CD4-positive, alpha-beta T cell treated with Interleukin-6 for 4 hours (primary cell): Measurements from ENCODE around the gene SLC2A2.
"Not testable (repeated sequence)": the region's sequence is repeated elsewhere in the genome, so short reads cannot be mapped to it uniquely, and the experiment has no call there.

ENCODE experiments used
- DNase-seq: peaks from one replicate; pipeline ENCODE4 v3.0.0-alpha.2; 2020; ENCODE audit warnings: mixed read lengths

SLC2A2 gene

DNA sequence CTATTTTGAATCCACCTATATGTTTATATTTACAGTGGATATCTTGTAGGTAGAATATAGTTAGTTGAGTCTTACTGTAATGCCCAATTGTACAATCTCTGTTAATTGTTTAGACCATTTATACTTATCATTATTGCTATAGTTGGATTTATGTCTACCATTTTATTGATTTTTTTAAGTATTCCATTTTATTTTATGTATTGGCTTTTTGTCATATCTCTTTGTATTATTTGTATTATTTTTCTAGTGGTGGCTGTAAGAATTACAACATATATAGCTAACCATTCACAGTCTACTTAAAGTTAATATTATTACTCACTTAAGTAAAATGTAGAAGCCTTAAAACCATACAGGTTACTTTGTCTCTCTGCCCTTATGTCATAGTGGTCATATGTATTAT lies 46.1 kb downstream of the SLC2A2 start:
- no peak for DNase-seq

DNA sequence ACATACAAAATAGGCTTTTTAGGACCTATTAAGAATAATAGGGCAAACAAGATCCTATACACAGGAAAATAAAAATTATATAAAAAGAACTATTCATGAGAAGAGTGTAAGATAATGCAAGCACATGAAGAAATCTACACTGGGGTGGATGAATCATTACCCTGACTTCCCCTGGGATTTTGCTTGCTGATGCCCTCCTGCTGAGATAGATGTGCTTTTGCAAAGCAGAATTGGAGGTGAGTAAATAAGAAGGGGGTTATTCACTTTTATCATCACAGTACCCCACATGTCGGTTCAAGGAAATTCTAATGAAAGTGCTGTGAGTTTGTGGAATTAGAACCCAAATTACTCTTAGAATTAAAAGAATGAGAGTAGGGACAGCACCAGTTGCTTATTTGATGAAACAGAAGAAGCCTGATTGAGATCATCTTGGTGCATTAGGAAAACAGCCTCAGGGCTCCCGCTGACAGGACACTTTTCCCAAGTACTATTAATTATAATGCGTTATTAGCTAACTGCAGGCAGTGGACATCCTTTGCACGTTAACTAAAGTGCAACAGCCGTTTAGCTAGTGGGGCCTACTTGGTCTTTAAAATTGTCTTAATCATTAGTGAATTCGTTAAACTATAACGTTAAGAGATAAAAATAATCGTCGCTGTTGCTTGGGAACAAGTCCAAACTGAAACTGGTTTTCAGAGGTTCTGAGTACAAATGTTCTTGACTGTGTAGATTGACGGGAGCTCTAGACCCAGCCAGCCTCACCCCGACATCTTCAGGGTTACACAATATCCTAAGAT lies 48.4 kb downstream of the SLC2A2 start:
- DNase-seq: no peak

DNA sequence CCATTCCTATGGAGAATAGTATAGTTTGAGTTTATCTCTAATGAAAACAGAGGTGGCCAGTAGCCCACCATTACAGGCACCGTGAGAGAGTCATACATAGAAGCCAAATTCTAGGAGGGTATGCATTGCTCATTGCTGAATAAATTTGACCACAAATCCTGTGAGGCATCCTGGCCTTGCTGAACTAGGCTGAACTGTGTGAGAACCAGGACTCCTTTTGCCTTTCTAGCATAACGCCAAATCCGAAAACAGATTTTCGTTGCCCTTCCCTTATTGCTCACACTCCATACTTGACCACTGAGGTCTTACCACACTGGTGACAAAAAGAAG lies 50.4 kb downstream of the SLC2A2 start:
- no peak for DNase-seq

DNA sequence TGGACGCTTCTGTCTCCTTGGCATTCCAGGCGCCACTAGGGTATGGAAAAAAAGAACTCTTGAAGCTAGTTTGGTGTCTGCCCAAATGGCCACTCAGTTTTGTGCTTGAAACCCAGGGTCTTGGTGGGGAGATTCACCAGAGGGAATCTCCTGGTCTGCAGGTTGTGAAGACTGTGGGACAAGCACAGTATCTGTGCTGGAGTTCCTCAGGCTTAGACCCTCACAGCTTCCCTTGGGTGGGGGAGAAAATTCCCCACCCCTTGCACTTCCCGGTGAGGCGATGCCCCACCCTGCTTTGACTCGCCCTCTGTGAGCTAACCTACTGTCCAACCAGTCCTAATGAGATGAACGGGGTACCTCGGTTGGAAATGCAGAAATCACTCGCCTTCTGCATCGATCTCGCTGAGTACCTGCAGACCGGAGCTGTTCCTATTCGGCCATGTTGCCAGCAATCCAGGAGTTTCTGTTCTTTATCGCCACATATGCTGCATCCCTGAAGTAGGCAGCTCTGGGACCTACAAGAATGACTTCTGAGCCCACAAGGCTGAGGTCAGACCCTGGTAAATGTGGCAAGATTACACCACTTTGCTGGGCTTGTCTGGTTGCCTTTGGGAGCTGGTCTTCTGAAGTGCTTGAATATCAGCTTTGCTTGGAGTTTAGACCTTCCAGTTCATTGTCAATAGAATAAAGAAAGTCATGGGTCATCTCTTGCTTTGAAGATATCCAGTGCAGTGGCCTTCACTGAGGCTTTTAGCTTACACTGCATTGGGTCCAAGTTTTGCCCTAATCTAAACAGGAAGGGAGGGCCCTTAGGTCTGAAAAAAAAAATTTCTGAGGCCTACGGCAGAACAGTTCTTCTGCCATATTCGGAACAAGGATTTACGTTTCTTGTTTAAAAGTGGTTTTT lies 51.0 kb downstream of the SLC2A2 start:
- DNase-seq: no peak

DNA sequence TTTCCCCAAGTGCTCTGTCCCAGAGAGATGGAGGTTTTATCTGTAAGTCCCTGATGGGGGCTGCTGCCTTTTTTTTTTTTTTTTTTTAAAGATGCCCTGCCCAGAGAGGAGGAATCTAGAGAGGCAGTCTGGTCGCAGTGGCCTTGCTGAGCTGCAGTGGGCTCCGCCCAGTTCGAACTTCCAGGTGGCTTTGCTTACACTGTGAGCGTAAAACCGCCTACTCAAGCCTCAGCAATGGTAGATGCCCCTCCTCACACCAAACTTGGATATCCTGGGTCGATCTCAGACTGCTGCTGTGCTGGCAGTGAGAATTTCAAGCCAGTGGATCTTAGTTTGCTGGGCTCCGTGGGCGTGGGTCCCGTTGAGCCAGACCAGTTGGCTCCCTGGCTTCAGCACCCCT lies 51.6 kb downstream of the SLC2A2 start:
- DNase-seq: no peak

DNA sequence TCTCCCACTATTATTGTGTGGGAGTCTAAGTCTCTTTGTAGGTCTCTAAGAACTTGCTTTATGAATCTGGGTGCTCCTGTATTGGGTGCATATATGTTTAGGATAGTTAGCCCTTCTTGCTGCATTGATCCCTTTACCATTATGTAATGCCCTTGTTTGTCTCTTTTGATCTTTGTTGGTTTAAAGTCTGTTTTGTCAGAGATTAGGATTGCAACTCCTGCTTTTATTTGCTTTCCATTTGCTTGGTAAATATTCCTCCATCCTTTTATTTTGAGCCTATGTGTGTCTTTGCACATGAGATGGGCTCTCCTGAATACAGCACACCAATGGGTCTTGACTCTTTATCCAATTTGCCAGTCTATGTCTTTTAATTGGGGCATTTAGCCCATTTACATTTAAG lies 53.6 kb downstream of the SLC2A2 start:
- DNase-seq: not testable (repeated sequence)

DNA sequence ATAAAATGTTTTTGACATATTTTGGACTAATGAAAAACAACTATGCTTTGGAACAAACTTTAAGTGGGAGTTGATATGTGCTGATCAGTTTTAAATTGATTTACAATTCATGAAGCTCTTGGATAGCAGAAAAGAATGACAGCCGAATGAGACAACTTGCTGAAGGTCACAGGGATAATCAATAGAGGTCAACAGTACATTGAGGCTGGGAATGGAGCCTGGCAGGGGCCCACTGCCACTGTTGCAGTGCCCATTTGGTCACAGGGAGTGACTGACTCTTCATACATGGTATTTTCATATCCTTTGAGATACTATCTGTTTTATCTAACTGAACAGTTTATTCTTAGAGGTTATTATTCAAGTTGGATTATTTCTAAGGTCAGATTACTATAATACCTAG lies 59.4 kb downstream of the SLC2A2 start:
- no peak for DNase-seq

DNA sequence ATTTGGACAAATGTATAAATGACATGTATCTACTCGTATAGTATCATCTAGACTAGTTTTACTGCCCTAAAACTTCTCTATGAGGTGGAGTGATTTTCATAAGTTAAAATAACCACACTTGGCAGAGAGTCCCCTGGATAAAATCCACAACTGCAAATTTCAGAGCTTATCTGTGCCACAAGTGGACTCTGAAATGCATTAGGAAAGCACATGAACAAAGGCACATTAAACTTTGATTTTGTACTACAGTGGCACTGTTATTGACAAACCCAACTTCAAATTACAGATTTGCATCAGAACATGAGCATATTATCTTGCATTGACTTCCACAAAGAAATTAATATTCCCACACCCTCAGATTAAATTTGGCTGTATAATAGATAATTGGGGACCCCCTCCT lies 60.0 kb downstream of the SLC2A2 start:
- DNase-seq: no peak

DNA sequence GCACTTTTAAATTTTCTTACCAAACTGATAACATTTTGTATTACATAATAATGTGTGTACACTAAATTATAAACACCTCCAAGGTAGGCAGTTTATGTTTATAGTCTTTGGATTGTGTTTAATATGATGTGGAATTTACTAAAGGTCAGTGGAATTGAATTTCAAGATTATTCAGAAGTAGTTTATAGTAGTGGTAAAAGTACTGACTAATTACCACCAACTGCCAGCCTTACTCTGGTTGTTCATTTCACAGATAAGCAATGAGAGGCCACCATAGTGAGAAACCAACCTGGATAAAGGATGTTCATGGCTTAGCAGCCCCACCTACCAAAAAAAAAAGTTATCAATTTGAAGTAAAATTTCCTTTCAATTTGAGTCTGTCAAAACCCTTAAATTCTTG lies 64.1 kb downstream of the SLC2A2 start:
- no peak for DNase-seq

DNA sequence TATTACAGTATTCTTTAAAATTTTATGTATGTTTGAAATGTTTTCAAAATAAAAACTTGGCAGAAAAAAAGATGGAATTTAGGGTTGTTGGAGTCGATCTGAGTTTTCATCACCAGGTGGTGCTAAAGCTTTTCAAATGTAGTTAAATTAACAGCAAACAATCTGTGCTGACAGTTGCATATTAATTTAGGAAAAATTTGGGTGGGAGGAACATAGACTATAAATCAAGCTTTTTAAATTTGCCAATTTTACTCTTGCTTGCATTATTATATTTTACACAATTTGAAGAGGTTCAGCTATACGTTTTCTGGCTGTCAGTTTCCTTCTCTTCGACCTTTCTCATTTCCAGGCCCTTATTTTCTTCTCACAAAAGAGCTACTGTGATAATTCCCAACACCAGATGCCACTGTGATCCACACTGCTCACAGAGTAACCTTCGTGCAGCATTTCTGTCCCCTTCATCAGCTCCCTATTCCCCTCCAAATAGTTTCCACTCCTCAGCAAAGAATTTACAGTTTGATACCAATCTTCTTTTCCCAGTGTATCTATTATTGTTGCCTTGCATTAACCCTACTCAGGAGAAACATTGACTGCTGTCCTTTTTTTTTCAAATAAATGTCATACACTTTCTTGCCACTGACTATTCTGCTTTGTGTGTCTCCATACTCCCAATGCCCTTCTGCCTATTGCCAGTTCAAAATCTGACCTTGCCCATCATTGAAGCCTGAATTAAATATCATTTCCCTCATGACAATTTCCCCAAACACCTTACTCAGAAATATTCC lies 64.7 kb downstream of the SLC2A2 start:
- DNase-seq: no peak

DNA sequence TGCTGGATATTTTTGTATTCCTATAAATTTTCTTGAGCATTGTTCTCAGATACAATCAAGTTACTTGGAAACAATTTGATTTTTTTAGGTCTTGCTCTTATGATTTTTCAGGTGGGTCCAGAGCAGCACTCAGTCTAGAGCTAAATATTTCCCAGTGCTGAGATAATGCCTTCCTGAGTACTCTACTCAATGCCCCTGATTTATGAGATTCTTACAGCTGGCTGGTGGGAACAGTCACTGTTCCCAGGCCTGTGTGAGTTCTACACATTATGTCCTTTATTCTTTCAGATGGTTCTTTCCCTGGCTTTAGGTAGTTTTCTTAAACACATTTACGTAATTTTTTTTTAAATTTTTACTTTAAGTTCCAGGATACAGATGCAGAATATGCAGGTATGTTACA lies 67.1 kb downstream of the SLC2A2 start:
- no peak for DNase-seq

DNA sequence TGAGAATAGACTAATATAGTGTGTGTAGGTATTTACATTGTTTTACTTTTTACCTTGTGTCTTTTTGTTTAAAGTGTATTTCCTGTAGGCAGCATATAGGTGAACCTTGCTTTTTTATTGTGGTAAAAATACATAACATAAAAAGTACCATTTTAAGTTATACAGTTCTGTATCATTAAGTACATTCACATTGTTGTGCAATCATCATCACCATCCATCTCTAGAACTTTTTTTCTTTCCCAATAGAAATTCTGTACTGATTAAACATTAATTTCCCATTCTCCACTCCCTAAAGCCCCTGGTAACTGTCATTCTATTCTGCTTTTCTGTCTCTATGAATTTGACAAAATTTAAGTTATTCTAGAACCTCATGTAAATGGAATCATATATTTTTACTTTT lies 69.9 kb downstream of the SLC2A2 start:
- DNase-seq: no peak

DNA sequence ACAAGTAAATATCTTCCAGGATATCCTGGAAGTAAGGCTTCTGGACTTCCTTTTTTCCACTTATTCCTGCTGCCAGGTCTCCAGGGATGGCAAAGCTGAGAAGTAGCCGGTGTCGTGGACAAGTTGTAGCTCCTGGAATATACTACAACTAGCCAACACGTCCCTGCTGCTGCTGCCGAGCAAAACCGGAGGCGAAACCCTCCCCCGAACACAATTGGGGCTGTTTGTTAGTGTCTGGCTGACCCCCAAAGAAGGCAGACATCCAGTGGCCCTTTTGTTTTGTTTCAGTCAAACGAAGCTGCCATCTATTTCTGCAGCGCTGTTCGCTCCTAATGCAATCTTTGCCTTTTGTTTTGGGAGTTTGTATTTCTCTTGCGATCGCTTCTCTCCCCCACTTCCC lies 72.8 kb downstream of the SLC2A2 start:
- DNase-seq: no peak

DNA sequence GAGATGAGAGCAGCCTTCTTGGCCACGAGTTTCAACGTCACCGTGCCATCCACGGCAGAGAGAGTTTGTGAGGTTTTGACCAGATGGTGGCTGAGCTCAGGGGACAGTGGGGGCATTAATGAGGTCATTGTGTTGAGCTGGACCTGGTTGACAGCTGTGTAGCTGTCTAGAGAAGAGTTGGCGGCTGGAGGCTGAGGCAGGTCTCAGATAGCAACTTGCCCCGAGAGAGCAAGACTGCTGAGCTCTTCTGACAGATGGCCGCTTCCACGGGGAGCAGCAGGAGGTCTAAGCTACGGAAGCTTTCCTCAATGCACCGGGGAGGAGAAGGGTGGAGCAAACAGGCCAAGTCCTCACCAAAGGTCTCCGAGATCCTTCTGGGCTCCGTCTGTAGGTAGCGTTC lies 73.3 kb downstream of the SLC2A2 start:
- no peak for DNase-seq

DNA sequence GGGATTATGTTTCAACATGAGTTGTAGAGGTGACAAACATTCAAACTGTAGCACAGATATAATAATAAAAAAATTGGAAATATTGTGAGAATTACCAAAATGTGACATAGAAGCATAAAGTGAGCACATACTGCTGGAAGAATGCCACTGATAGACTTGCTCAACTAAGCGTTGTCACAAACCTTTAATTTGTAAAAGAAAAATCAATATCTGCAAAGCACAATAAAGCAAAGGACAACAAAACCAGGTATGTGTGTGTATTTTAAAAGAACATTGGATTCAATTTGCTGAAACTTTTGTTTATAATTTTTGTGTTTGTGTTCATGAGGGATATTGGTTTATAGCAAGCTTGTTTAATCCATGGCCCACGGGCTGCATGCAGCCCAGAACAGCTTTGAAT lies 77.3 kb downstream of the SLC2A2 start:
- no peak for DNase-seq

DNA sequence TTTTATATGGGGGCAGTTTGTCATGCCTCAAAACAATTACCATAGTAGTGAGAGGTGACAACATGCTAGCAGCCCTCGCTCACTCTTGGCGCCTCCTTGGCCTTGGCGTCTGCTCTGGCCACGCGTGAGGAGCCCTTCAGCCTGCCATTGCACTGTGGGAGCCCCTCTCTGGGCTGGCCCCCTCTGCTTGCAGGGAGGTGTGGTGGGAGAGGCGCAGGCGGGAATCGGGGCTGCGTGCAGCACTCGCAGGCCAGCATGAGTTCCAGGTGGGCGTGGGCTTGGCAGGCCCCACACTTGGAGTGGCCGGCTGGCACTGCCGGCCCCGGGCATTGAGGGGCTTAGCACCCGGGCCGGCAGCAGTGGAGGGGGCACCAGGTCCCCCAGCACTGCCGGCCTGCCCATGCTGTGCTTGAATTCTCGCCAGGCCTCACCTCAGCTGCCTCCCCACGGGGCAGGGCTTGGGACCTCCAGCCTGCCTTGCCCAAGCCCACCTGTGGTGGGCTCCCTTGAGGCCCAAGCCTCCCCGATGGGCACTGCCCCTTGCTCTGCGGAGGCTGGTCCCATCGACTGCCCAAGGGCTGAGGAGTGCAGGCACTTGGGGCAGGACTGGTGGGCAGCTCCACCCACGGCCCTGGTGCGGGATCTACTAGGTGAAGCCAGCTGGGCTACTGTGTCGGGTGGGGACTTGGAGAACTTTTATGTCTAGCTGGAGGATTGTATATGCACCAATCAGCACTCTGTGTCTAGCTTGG lies 79.3 kb downstream of the SLC2A2 start:
- DNase-seq: no peak
